Esophagus muscularis mucosa (tissue), 4 donors: ENCODE measurements around the gene GALC. TPM values are rescaled to one million over a fixed set of nuclear protein-coding genes. Genes with fewer than 3 reads are reported as not detected.

ENCODE experiments used
- DNase-seq: peaks from one replicate; pipeline ENCODE4 v3.0.0-alpha.2; 2017; ENCODE audit errors: extremely low spot score
- H3K27ac ChIP-seq, 4 donors: fragments of 200-600 bp; sonication (generic); replicated peaks in 1 of 4; 1 replicate in 3 of 4; 2 replicates in 1 of 4; pipeline ENCODE4 v1.5.1; 2016 to 2019; ENCODE audit warnings: mild to moderate bottlenecking in 1 of 4
- H3K27me3 ChIP-seq, 4 donors: fragments of 200-600 bp; sonication (generic); one replicate each; pipeline versions ENCODE4 v1.5.1 to v1.6.0; 2016 to 2019
- H3K36me3 ChIP-seq, 4 donors: fragments of 200-600 bp; sonication (generic); one replicate each; pipeline ENCODE4 v1.5.1; 2016 to 2019
- H3K4me1 ChIP-seq, 4 donors: fragments of 200-600 bp; sonication (generic); one replicate each; pipeline ENCODE4 v1.5.1; 2016 to 2019
- H3K4me3 ChIP-seq, 4 donors: fragments of 200-600 bp; sonication (generic); 1 replicate in 2 of 4; 2 replicates in 2 of 4; pipeline ENCODE4 v1.5.1; 2016 to 2019; ENCODE audit warnings: mild to moderate bottlenecking in 4 of 4, moderate library complexity in 1 of 4
- H3K9me3 ChIP-seq, 4 donors: fragments of 200-600 bp; sonication (generic); 1 replicate in 3 of 4; 2 replicates in 1 of 4; pipeline ENCODE4 v1.5.1; 2016 to 2019
- CTCF ChIP-seq, 3 experiments: fragments of 200-600 bp in 2 of 3; fragments of 450-650 bp in 1 of 3; sonication (generic) in 2 of 3; IDR thresholded peaks; one replicate each; pipeline ENCODE4 v1.5.1; 2017 to 2019; ENCODE audit warnings: antibody characterized with exemption in 3 of 3, mild to moderate bottlenecking in 2 of 3, moderate library complexity in 1 of 3
- EP300 ChIP-seq: sonication (generic); formaldehyde crosslinking; IDR thresholded peaks from one replicate; pipeline ENCODE4 v1.6.1; 2017; ENCODE audit warnings: antibody characterized with exemption
- POLR2A ChIP-seq: fragments of 450-650 bp; IDR thresholded peaks from one replicate; pipeline ENCODE4 v1.6.1; 2017; ENCODE audit warnings: antibody characterized with exemption, moderate library complexity, mild to moderate bottlenecking, low read depth
- POLR2AphosphoS5 ChIP-seq, 2 donors: sonication (generic); formaldehyde crosslinking; IDR thresholded peaks; one replicate each; pipeline ENCODE4 v1.6.1; 2017; ENCODE audit warnings: antibody characterized with exemption in 2 of 2
- WGBS: methylation state at CpG from one replicate; pipeline ENCODE4 v1.1.5; 2018; 5-methylcytosine and 5-hydroxymethylcytosine counted together
- intact Hi-C: fragments of 100-400 bp; cut with DNase I; formaldehyde crosslinking; loops from one replicate; pipeline ENCODE4 v1.15.1; 2023
- total RNA-seq, 4 donors: library from RNA; depleted of rRNA; stranded (reverse); fragments of >200 nt; gene quantifications; one replicate each; pipeline versions ENCODE4 v1.1.0 to v1.2.1, GENCODE V29; 2016

The GALC gene
- total RNA-seq, 4 donors from 2014 or later: 14.5 to 17.0 (median 16.0) TPM

GRCh38 chr14:88004506-88005036 lies 11.6 kb upstream of the GALC start:
- intact Hi-C loops: no loop called here
- DNase-seq: no peak
- no peaks in the 10 kb centered on the region for H3K9me3 ChIP-seq
- H3K4me1 ChIP-seq: no peaks in the 10 kb centered on the region
- TF ChIP-seq EP300: no peak
- TF ChIP-seq POLR2A: no peak
- TF ChIP-seq POLR2AphosphoS5 (IDR thresholded peaks at IDR 0.05): no peak
- no peak for TF ChIP-seq CTCF (IDR thresholded peaks at IDR 0.05)
- H3K27ac ChIP-seq: no peak overlapping the region
- WGBS: 61% methylated on average over 3 of the region's 3 CpGs
- no peaks in the 10 kb centered on the region for H3K36me3 ChIP-seq
- H3K27me3 ChIP-seq: no peaks in the 10 kb centered on the region
- no peak overlapping the region for H3K4me3 ChIP-seq

GRCh38 chr14:88003425-88003824 lies 10.4 kb upstream of the GALC start:
- 80% methylated on average over 4 of the region's 4 CpGs for WGBS
- intact Hi-C loops: no loop called here

GRCh38 chr14:88002421-88003075 lies 9.6 kb upstream of the GALC start:
- 71% methylated on average over 4 of the region's 4 CpGs for WGBS
- H3K4me1 ChIP-seq: no peaks in the 10 kb centered on the region
- DNase-seq: no peak
- no peak overlapping the region for H3K4me3 ChIP-seq
- H3K27ac ChIP-seq: no peak overlapping the region
- intact Hi-C loops: no loop called here
- no peak for TF ChIP-seq POLR2A
- no peak for TF ChIP-seq CTCF (IDR thresholded peaks at IDR 0.05)
- no peak for TF ChIP-seq EP300
- TF ChIP-seq POLR2AphosphoS5 (IDR thresholded peaks at IDR 0.05): no peak
- H3K9me3 ChIP-seq: no peaks in the 10 kb centered on the region
- no peaks in the 10 kb centered on the region for H3K27me3 ChIP-seq
- H3K36me3 ChIP-seq: no peaks in the 10 kb centered on the region

More at GRCh38 chr14:88003425-88003824, 10.4 kb upstream of the GALC start:
- TF ChIP-seq POLR2A (no peak), CTCF (IDR thresholded peaks at IDR 0.05) (no peak), EP300 (no peak), POLR2AphosphoS5 (IDR thresholded peaks at IDR 0.05) (no peak)
- Histone ChIP-seq H3K4me1 (no peaks in the 10 kb centered on the region), H3K9me3 (no peaks in the 10 kb centered on the region), H3K36me3 (no peaks in the 10 kb centered on the region), H3K4me3 (no peak overlapping the region), H3K27ac (no peak overlapping the region), H3K27me3 (no peaks in the 10 kb centered on the region)
- DNase-seq: no peak

GRCh38 chr14:87999277-87999676 lies 6.3 kb upstream of the GALC start:
- TF ChIP-seq EP300 (no peak), POLR2A (no peak), CTCF (IDR thresholded peaks at IDR 0.05) (no peak), POLR2AphosphoS5 (IDR thresholded peaks at IDR 0.05) (no peak)
- Histone ChIP-seq H3K9me3 (no peaks in the 10 kb centered on the region), H3K27ac (no peak overlapping the region), H3K4me3 (no peak overlapping the region), H3K27me3 (no peaks in the 10 kb centered on the region), H3K4me1 (no peaks in the 10 kb centered on the region), H3K36me3 (no peaks in the 10 kb centered on the region)
- no peak for DNase-seq
- WGBS: 96% methylated on average over 2 of the region's 2 CpGs
- intact Hi-C loops: loop anchor here (10.0 kb wide), 1 partner anchor 386 kb away; the partner anchor contains the start of gene SPATA7

GRCh38 chr14:87998482-87998881 lies 5.5 kb upstream of the GALC start:
- Histone ChIP-seq H3K4me3 (no peak overlapping the region), H3K36me3 (no peaks in the 10 kb centered on the region), H3K9me3 (no peaks in the 10 kb centered on the region), H3K4me1 (peaks cover 3 to 6% (median 5%) of the 10 kb centered on the region in 4 donors), H3K27me3 (no peaks in the 10 kb centered on the region), H3K27ac (no peak overlapping the region)
- intact Hi-C loops: loop anchor here (10.0 kb wide), 1 partner anchor 386 kb away; the partner anchor contains the start of gene SPATA7
- no peak for DNase-seq
- TF ChIP-seq CTCF (IDR thresholded peaks at IDR 0.05): no peak
- no peak for TF ChIP-seq POLR2A
- no peak for TF ChIP-seq EP300
- TF ChIP-seq POLR2AphosphoS5 (IDR thresholded peaks at IDR 0.05): no peak
